HCT116 (cell line): ENCODE results near the gene TEX264. TPM values are rescaled to one million over a fixed set of nuclear protein-coding genes. Genes with fewer than 3 reads are reported as not detected.
A peak's percentile ranks its signal among the peaks of the same experiment; 100 is the strongest.

Source experiments
- ATAC-seq: fragments of 200-7000 bp; cut with Tn5 transposase; 2 replicates; pipeline ENCODE4 v1.9.1; 2020; ENCODE audit warnings: mild to moderate bottlenecking, moderate library complexity
- BruUV-seq: library from RNA; stranded (reverse); fragments of 400-500 nt; replicated peaks from 2 replicates; lab custom pipeline; 2021; lab: Mats Ljungman, UMichigan
- CTCF ChIA-PET: fragments of 300-600 bp; sonication (Branson Sonifier 250); formaldehyde crosslinking; loops from one replicate; lab custom pipeline; 2021; ENCODE audit warnings: antibody characterized with exemption; lab: Charles Lee
- POLR2A ChIA-PET: fragments of 300-600, 350-600 bp; sonication (Branson Sonifier 250); formaldehyde crosslinking; loops from one replicate; lab custom pipeline; 2021; ENCODE audit warnings: antibody characterized with exemption; lab: Charles Lee
- RAD21 ChIA-PET, 2 experiments: fragments of 300-600 bp; sonication (Branson Sonifier 250); formaldehyde crosslinking; loops; one replicate each; lab custom pipeline; 2023; ENCODE audit warnings: low total read pairs in 2 of 2; ENCODE audit not compliant: uncharacterized antibody in 2 of 2, unreplicated experiment in 2 of 2, low non-redundant PET in 1 of 2; lab: Charles Lee
- DNase-seq: peaks from one replicate; pipeline ENCODE4 v3.0.0-alpha.2; 2010; ENCODE audit warnings: low read depth, low spot score
- H2AFZ ChIP-seq: fragments of 200-600 bp; shearing (Covaris generic), sonication (generic); 2 replicates; pipeline ENCODE4 v1.6.1; 2017; ENCODE audit warnings: low read depth, mixed run types, mixed read lengths, antibody characterized with exemption, low read length; ENCODE audit not compliant: poor library complexity, severe bottlenecking
- H3K27ac ChIP-seq: 2 replicates; pipeline ENCODE4 v1.5.1; 2012; ENCODE audit warnings: low read depth, low read length
- H3K27me3 ChIP-seq: fragments of 200-600 bp; sonication (generic); 2 replicates; pipeline ENCODE4 v1.6.1; 2016; ENCODE audit warnings: mixed run types, low read length, mixed read lengths; ENCODE audit not compliant: insufficient read depth
- H3K36me3 ChIP-seq, 2 experiments: fragments of 200-500 bp in 1 of 2; fragments of 200-600 bp in 1 of 2; sonication (Bioruptor generic) in 1 of 2; sonication (generic) in 1 of 2; 2 replicates each; pipeline versions ENCODE4 v1.5.1 to v1.6.1; 2014 to 2016; ENCODE audit warnings: low read length in 2 of 2, inconsistent platforms in 1 of 2, mixed read lengths in 1 of 2, mixed run types in 1 of 2; ENCODE audit not compliant: insufficient read depth in 2 of 2, control insufficient read depth in 1 of 2
- H3K4me1 ChIP-seq, 2 experiments: fragments of 200-600 bp in 1 of 2; sonication (generic) in 1 of 2; 2 replicates each; pipeline versions ENCODE4 v1.5.1 to v1.6.1; 2012 to 2017; ENCODE audit warnings: low read length in 2 of 2, inconsistent platforms in 1 of 2, mild to moderate bottlenecking in 1 of 2, mixed read lengths in 1 of 2, mixed run types in 1 of 2, moderate library complexity in 1 of 2; ENCODE audit not compliant: insufficient read depth in 2 of 2, control insufficient read depth in 1 of 2
- H3K4me2 ChIP-seq: fragments of 200-600 bp; sonication (generic); 2 replicates; pipeline ENCODE4 v1.6.1; 2017; ENCODE audit warnings: mixed run types, low read length, mixed read lengths
- H3K4me3 ChIP-seq, 2 experiments: fragments of 200-600 bp in 1 of 2; sonication (generic) in 1 of 2; replicated peaks in 1 of 2; 2 replicates each; pipeline ENCODE4 v1.5.1; 2011 to 2016; ENCODE audit warnings: low read length in 2 of 2, control low read depth in 1 of 2, low read depth in 1 of 2, mild to moderate bottlenecking in 1 of 2, mixed read lengths in 1 of 2, mixed run types in 1 of 2
- H3K79me2 ChIP-seq: fragments of 200-600 bp; sonication (generic); 2 replicates; pipeline ENCODE4 v1.6.1; 2017; ENCODE audit warnings: mild to moderate bottlenecking, mixed run types, low read length, moderate library complexity, mixed read lengths; ENCODE audit not compliant: insufficient read depth
- H3K9ac ChIP-seq: fragments of 200-600 bp; sonication (generic); 2 replicates; pipeline ENCODE4 v1.6.1; 2016; ENCODE audit warnings: low read length, mixed read lengths
- H3K9me2 ChIP-seq: fragments of 200-600 bp; sonication (generic), shearing (Covaris generic); 2 replicates; pipeline ENCODE4 v1.6.1; 2017; ENCODE audit warnings: mixed run types, mild to moderate bottlenecking, moderate library complexity; ENCODE audit not compliant: insufficient read depth
- H3K9me3 ChIP-seq, 2 experiments: fragments of 200-500 bp in 1 of 2; fragments of 200-600 bp in 1 of 2; sonication (Bioruptor generic) in 1 of 2; sonication (generic) in 1 of 2; 2 replicates each; pipeline ENCODE4 v1.6.1; 2014 to 2017; ENCODE audit warnings: low read length in 2 of 2, mixed read lengths in 2 of 2, inconsistent platforms in 1 of 2, low read depth in 1 of 2, mild to moderate bottlenecking in 1 of 2, mixed run types in 1 of 2, moderate library complexity in 1 of 2; ENCODE audit not compliant: control insufficient read depth in 1 of 2, insufficient read depth in 1 of 2
- H4K20me1 ChIP-seq: fragments of 200-600 bp; sonication (generic), shearing (Covaris generic); 2 replicates; pipeline ENCODE4 v1.6.1; 2017; ENCODE audit warnings: mixed run types, mild to moderate bottlenecking, moderate library complexity; ENCODE audit not compliant: insufficient read depth
- EZH2 ChIP-seq: fragments of 200-600 bp; sonication (generic); IDR thresholded peaks from 2 replicates; pipeline ENCODE4 v1.6.1; 2017; ENCODE audit warnings: antibody characterized with exemption, mixed run types
- POLR2A ChIP-seq: IDR thresholded peaks from 2 replicates; pipeline ENCODE4 v1.7.0; 2011; ENCODE audit warnings: borderline replicate concordance; ENCODE audit not compliant: insufficient read depth, insufficient read length; ENCODE audit errors: extremely low read depth
- TCF7L2 ChIP-seq: IDR thresholded peaks from 2 replicates; pipeline ENCODE4 v1.7.0; 2011; ENCODE audit warnings: borderline replicate concordance, inconsistent platforms; ENCODE audit not compliant: insufficient read depth, insufficient read length; ENCODE audit errors: extremely low read depth
- ZNF274 ChIP-seq: fragments of 200-500 bp; sonication (Bioruptor generic); IDR thresholded peaks from 2 replicates; pipeline ENCODE4 v1.6.1; 2014; ENCODE audit warnings: mild to moderate bottlenecking, low read depth, low read length, inconsistent platforms
- intact Hi-C: fragments of 100-400 bp; cut with micrococcal nuclease; formaldehyde crosslinking; loops from 2 replicates; pipeline ENCODE4 v1.10.0; 2022
- total RNA-seq: library from RNA; stranded (reverse); gene quantifications from one replicate; pipeline ENCODE4 v1.2.1, GENCODE V29; 2021; ENCODE audit not compliant: unreplicated experiment
- TF ChIP-seq, protein P1 (sequence below), 3 experiments: fragments of 200-600 bp in 1 of 3; sonication (generic) in 1 of 3; IDR thresholded peaks in 2 of 3; conservative IDR thresholded peaks in 1 of 3; 2 replicates each; pipeline ENCODE4 v1.5.1; 2012 to 2017; ENCODE audit warnings: low read depth in 2 of 3, low read length in 2 of 3, antibody characterized with exemption in 1 of 3, borderline replicate concordance in 1 of 3, control low read depth in 1 of 3, mild to moderate bottlenecking in 1 of 3, mixed read lengths in 1 of 3, mixed run types in 1 of 3, moderate library complexity in 1 of 3; ENCODE audit not compliant: insufficient read depth in 1 of 3

TEX264 gene
- total RNA-seq, 1 experiment from 2014 or later = 36.0 TPM

DNA sequence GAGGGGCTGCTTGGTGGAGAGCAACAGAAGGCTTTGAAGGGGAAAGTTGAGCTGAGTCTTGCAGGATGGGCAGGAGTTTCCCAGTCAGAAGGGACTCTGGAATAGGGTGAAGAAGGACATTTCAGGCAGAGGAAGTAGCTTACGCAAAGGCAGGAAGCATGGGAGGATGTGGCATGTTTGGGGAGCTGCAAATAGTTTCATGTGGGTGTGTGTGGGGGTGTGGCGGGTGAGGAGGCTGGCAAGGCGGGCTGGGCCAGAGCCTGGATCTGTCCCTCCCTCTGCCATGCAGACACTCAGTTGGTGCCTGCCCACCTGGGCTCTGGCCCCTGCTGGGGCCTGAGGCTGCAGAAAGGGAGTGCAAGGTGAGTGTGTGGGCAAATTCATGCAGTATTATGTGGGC lies 10.4 kb downstream of the TEX264 start:
- peak; percentile 33 for ATAC-seq
- H3K36me3 ChIP-seq = peaks cover 8 to 18% of the 10 kb centered on the region in 2 experiments; a peak in 3 of 4 replicates

More for the DNA sequence above, 10.4 kb downstream of the TEX264 start:
- TF ChIP-seq ZNF274 (no peak), POLR2A (no peak), EZH2 (no peak), TCF7L2 (no peak)
- TF ChIP-seq, protein P1, sequence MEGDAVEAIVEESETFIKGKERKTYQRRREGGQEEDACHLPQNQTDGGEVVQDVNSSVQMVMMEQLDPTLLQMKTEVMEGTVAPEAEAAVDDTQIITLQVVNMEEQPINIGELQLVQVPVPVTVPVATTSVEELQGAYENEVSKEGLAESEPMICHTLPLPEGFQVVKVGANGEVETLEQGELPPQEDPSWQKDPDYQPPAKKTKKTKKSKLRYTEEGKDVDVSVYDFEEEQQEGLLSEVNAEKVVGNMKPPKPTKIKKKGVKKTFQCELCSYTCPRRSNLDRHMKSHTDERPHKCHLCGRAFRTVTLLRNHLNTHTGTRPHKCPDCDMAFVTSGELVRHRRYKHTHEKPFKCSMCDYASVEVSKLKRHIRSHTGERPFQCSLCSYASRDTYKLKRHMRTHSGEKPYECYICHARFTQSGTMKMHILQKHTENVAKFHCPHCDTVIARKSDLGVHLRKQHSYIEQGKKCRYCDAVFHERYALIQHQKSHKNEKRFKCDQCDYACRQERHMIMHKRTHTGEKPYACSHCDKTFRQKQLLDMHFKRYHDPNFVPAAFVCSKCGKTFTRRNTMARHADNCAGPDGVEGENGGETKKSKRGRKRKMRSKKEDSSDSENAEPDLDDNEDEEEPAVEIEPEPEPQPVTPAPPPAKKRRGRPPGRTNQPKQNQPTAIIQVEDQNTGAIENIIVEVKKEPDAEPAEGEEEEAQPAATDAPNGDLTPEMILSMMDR (IDR thresholded peaks at IDR 0.05 in 2 of 3, conservative IDR thresholded peaks at IDR 0.05 in 1 of 3; ENCODE audit: borderline replicate concordance in 1 of 3, insufficient read depth in 1 of 3, low read depth in 2 of 3, low read length in 2 of 3) = no peak
- no TSS peak for BruUV-seq
- no peak overlapping the region for H3K9ac ChIP-seq
- no peak overlapping the region for H2AFZ ChIP-seq
- CTCF ChIA-PET = interaction anchor here (0.7 to 4.2 kb wide), 12 partner anchors 12 to 1080 kb away, joined by 3 to 98 read pairs (median 4); partner anchors contain the start of genes DCAF1 and MANF
- POLR2A ChIA-PET = interaction anchor here (1.0 to 1.3 kb wide), 3 partner anchors 9 to 181 kb away, joined by 3 to 8 read pairs (median 4); partner anchors contain the start of gene DCAF1
- RAD21 ChIA-PET = interaction anchor here (1.3 to 1.9 kb wide), 4 partner anchors 12 to 179 kb away, joined by 3 to 19 read pairs (median 8); no protein-coding TSS in a partner anchor
- H3K79me2 ChIP-seq = no peaks in the 10 kb centered on the region
- peaks cover 6 to 11% of the 10 kb centered on the region in 2 experiments for H3K4me1 ChIP-seq
- H3K9me2 ChIP-seq = no peaks in the 10 kb centered on the region
- H4K20me1 ChIP-seq = no peaks in the 10 kb centered on the region
- intact Hi-C loops = loop anchor here (5.0 kb wide), 1 partner anchor 39 kb away; no protein-coding TSS in a partner anchor
- H3K9me3 ChIP-seq = no peaks in the 10 kb centered on the region
- no peak overlapping the region for H3K4me3 ChIP-seq
- H3K27ac ChIP-seq = peak overlapping the region; percentile 18; the same call in 1 of the 2 replicates
- DNase-seq = no peak
- no peak overlapping the region for H3K4me2 ChIP-seq
- no peaks in the 10 kb centered on the region for H3K27me3 ChIP-seq
